GM18858 (cell line): ENCODE results near the gene MAN2C1.
"Not testable (repeated sequence)": the region's sequence is repeated elsewhere in the genome, so short reads cannot be mapped to it uniquely, and the experiment has no call there.

ENCODE experiments used
- ATAC-seq: cut with Tn5 transposase; IDR thresholded peaks from one replicate; pipeline ENCODE4 v1.9.1; 2021; ENCODE audit not compliant: unreplicated experiment

The MAN2C1 gene

GRCh38 chr15:75361361-75361988 is 6.9 kb downstream of the MAN2C1 start:
- no peak for ATAC-seq

DNA sequence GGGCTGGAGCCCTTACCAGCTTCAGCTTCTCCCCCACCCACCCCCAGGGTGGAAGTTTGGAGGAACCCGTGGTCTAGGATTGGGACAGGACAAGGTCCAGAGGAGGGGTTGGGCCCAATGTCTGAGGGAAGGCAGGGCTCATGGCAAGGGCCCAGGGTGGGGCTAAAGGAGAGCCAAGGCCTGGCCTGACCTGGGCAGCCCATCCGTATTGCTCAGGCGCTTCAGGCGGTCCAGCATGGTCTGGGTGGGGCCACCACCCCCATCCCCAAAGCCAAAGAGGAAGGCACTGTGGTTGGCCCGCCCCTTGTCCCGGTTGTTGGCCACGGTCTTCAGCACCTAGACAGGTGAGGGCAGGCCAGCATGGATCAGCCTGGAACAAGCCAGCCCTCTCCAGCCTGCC is 7.6 kb downstream of the MAN2C1 start:
- no peak for ATAC-seq

GRCh38 chr15:75360391-75360790 is 8.0 kb downstream of the MAN2C1 start:
- ATAC-seq = no peak

GRCh38 chr15:75359537-75360250 is 8.7 kb downstream of the MAN2C1 start:
- no peak for ATAC-seq

DNA sequence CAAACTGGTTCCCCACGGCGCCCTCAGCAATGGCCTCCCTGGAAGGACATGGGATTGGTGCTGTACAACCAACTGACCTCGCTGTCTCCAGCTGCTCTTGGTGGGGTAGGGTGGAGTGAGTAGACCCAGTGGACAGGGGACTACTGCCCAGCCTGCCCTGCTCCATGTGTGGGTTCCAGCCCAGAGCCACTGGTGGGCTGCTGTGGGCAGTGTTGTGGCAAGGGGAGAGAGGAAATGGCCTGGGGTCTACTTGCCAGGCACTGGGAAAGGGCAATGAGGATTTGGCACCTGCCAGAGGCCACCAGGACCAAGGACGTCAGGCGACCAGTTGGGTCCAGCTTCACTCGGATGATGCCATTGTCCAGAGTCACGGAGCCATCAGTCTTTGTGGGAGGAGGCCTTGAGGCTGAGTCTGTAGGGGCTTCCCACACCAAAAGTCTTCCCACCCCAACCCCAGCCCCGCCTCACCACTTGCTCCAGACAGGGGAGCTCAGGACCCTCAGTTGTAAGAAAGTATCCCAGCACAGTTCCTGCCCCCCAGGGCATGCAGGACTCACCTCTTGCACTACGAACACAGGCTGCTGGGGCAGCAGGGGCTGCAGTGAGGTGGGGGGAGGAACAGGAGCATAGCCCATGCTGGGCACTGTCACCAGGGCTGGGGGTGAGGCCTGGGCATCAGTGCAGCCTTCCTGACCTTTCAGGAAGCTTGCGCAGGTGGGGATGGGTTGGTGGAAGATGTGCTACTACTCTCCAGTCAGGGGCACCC is 9.5 kb downstream of the MAN2C1 start:
- no peak for ATAC-seq

DNA sequence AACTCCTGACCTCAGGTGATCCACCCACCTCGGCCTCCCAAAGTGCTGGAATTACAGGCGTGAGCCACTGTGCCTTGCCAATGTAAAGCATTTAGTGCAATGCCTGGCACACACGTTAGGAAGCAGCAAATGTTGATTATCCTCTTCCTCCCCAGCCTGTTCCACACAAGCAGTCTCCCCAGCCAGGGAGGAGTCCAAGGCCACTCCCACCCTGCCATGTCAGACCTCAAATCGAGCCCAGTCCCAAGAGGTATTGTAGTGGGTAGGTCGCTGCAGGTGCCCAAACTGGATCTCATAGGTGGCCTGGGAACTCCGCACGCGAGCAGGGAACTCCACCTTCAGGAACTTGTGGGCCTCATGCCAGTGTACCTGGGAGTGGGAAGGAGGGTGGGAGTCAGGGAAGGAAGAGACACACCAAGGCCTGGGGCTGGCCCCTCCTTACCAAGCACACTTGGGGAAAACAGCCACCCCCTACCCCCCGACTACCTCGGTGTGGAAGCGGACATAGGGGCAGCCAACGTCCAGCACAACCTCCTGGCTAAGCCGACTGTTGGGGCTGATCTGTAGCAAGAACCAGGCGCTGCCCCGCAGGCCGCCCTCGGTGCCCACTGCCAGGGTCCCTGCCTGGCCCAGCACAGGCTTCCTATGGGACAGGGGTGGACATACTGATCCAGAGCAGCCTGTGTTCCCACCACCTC is 10.3 kb downstream of the MAN2C1 start:
- ATAC-seq = no peak

DNA sequence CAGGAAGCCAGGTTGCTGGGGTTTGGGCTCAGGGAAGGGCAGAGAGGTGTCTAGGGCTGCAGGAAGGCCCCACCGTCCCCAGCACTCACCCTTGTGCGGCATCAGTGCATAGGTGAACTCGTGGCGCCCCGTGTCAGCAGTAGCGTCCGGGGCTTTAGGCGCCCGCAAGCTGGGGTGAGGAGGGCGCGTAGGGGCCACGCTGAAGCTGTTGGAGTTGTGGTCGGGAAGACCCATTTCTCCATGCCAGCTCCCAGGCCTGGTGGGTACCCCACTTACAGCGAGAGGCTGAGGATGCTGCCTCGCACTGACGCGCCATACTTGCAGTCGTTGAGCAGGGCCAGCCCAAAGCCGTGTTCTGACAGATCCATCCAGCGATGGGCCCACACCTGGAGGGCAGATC is 11.9 kb downstream of the MAN2C1 start:
- ATAC-seq = no peak

DNA sequence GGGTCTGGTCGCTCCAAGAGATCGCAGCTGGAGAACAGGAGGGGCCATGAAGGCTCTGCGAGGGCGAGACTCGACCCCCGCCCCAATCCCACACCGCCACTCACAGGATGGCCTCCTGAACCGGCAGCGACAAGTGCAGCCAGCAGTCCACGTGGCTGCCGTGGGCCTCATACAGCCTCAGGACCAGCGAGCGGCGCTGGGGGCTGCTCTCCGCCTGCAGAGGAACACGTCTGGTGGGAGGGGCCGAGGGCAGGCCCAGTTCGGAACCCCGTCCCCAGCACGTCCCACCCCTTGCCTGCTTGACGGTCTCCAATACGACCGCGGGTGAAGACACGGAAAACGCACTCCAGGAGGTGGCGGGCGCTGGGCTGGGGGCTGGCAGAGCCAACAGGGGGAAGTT is 12.4 kb downstream of the MAN2C1 start:
- no peak for ATAC-seq

- no peak for ATAC-seq
Measured at GRCh38 chr15:75355369-75355768, 13.0 kb downstream of the MAN2C1 start.

DNA sequence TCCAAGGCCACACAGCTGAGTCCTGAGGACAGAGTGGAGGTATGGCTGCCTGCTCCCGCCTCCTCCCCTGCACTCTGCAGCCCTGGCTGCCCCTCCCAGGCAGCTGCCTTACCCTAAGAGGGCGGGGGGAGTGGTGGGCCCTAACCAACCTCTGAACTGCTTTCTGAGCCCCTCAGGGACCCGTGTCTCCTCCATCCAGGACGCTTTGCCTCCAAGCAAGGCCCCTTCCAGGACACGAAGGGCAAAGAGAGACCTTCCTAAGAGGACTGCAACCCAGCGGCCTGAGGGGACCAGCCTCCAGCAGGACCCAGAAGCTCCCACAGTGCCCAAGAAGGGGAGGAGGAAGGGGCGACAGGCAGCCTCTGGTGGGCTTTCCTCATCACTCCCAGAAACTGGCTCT is 14.0 kb downstream of the MAN2C1 start:
- no peak for ATAC-seq

DNA sequence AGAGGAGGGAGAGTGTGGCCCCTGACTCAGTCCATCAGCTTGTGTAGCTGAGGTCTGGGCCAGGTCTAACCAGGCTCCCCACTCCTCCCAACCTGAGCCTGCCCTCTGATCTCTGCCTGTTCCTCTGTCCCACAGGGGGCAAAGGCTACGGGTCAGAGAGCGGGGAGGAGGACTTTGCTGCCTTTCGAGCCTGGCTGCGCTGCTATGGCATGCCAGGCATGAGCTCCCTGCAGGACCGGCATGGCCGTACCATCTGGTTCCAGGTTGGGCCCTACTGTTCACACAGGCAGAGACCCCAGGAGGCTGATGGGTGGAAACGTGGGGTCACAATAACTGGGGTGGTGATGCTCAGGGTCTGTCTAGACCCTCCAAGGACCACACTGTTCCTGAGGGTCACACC is 14.8 kb downstream of the MAN2C1 start:
- ATAC-seq = no peak

DNA sequence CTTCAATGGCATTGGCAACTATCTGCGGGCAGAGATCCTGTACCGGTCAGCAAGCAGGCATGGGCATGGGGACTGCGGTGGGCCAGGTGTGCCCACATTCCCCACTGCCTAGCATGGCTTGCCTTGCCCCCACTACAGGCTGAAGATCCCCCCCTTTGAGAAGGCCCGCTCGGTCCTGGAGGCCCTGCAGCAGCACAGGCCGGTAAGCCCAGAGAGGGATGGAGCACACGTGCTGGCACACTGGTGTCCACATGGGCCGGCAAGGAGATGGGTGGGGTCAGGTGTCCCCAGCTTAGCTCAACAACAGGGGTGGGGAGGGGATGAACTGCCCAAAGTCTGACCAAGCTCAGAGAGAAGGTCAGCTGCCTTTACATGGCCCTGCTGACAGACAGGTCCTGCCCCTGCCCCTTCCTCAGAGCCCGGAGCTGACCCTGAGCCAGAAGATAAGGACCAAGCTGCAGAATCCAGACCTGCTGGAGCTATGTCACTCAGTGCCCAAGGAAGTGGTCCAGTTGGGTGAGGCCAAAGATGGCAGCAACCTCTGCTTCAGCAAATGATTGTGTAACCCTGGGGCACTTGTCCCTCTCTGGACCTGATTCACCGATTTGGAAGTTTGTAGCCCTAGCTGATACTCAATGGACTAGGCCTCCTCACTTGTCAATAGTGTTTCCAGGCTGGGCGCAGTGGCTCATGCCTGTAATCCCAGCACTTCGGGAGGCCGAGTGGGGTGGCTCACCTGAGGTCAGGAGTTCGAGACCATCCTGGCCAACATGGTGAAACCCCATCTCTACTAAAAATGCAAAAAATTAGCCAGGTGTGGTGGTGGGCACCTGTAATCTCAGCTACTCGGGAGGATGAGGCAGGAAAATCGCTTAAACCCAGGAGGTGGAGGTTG is 16.0 kb downstream of the MAN2C1 start:
- ATAC-seq = no peak

DNA sequence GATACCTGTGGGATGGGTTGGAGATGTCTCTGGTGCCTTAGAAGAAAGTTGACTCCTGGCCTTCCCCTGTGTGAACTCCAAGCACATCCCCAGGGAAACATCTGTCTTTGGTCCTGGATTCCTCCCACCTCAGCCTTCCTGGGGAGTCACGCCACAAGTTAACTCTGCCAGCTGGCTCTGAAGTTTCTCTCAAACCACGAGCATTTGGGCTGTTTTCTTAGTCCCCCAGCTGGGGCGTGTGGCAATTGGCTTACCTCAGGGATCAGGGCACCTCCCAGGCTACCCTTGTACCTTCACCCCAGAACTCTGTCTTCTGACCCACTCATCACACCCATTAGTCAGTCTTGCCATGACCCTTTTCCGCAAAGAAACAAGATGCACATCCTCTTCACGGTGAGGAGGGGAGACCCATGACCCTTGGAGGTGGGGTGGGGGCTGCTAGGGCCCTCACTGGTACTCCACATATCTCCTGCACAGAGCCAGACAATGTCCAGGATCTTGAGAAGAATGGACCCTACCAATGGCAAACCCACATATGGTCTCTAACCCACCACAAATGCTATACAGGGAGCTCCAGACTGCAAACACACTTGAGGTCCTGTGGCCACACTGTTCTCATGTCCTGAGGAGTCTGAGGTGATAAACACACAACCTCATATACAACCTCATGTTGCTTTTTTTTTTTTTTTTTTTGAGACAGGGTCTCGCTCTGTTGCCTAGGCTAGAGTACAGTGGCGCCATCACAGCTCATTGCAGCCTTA is 17.6 kb downstream of the MAN2C1 start:
- ATAC-seq = no peak

DNA sequence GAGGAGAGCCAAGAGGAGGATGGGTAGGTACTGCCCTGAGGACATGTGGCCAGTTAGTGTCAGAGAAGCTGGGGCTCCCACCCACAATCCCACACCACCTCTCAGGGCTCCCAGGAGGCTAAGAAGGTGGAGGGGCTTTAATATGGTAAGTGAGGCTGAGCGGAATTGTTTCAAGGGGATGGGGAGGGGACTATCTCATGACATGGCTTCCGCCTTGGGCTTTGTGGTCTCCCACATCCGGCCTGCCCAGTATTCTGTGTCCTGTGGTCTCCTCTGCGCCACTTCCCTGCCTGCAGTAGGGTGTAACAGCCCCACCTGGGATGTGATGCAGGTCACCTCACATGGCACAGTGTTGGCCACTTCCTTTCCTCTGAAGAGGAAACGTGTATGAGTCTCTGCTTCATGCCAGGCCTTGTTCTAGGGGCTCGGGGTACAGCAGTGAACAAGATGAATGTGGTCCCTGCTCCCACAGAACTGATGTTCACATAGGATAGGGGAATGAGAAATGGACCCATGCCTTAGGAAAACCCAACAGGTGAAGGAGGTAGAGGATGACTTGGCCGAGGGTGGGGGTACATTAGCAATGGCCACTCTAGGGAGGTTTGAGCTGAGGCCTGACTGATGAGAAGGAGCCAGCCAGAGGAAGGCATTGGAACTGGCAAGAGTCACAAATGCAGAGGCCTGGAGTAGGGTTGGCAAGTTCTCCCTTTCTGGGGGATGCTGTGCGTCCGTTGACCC is 18.4 kb downstream of the MAN2C1 start:
- ATAC-seq = no peak

GRCh38 chr15:75349351-75349669 is 19.1 kb downstream of the MAN2C1 start:
- not testable (repeated sequence) for ATAC-seq

- ATAC-seq = no peak
Measured at GRCh38 chr15:75348562-75349350, 19.7 kb downstream of the MAN2C1 start.

- no peak for ATAC-seq
Measured at GRCh38 chr15:75348034-75348561, 20.3 kb downstream of the MAN2C1 start.
